K562 (cell line): ENCODE data around the gene SLC4A2. TPM values are rescaled to one million over a fixed set of nuclear protein-coding genes. Genes with fewer than 3 reads are reported as not detected.

Experiments
- ATF2 ChIP-seq: sonication (generic); formaldehyde crosslinking; IDR thresholded peaks from 2 replicates; pipeline ENCODE4 v1.8.1; 2022; ENCODE audit warnings: missing genetic modification reagents
- BRCA1 ChIP-seq, 2 experiments: fragments of 450-650 bp in 1 of 2; sonication (generic) in 1 of 2; formaldehyde crosslinking in 1 of 2; IDR thresholded peaks; 2 replicates each; pipeline versions ENCODE4 v1.5.0 to v1.6.1; 2017 to 2020; ENCODE audit warnings: mild to moderate bottlenecking in 1 of 2, missing genetic modification reagents in 1 of 2
- CHCHD3 ChIP-seq: fragments of 250-450 bp; sonication (Bioruptor Pico); IDR thresholded peaks from 2 replicates; pipeline ENCODE4 v2.1.2; 2022; ENCODE audit warnings: mild to moderate bottlenecking
- CHD2 ChIP-seq: IDR thresholded peaks from 2 replicates; pipeline ENCODE4 v1.6.1; 2011; ENCODE audit warnings: low read depth, low read length
- CHD4 ChIP-seq: fragments of 200-600 bp; sonication (generic); IDR thresholded peaks from 3 replicates; pipeline ENCODE4 v1.6.1; 2012; ENCODE audit warnings: low read depth, mild to moderate bottlenecking, mixed read lengths, low read length, inconsistent platforms; ENCODE audit not compliant: insufficient read depth, insufficient replicate concordance, poor library complexity, severe bottlenecking
- FOSL1 ChIP-seq: fragments of 200-800 bp; sonication (Bioruptor generic); conservative IDR thresholded peaks from 2 replicates; pipeline ENCODE4 v1.6.1; 2016; ENCODE audit warnings: missing genetic modification characterization, missing compliant biosample characterization
- GABPB1 ChIP-seq: sonication (generic); formaldehyde crosslinking; IDR thresholded peaks from 2 replicates; pipeline ENCODE4 v1.8.0; 2022; ENCODE audit warnings: mild to moderate bottlenecking, missing genetic modification reagents
- KAT2B ChIP-seq: IDR thresholded peaks from one replicate; pipeline ENCODE4 v1.6.1; 2012; ENCODE audit warnings: low read depth, mild to moderate bottlenecking, control low read depth, inconsistent platforms, low read length, moderate library complexity
- MCM7 ChIP-seq, 2 experiments: fragments of 450-650 bp; IDR thresholded peaks; 2 replicates each; pipeline ENCODE4 v1.6.1; 2016 to 2018
- NCOA2 ChIP-seq, 2 experiments: fragments of 450-650 bp; IDR thresholded peaks; 2 replicates each; pipeline ENCODE4 v1.6.1; 2018; ENCODE audit warnings: mild to moderate bottlenecking in 2 of 2, moderate library complexity in 1 of 2; ENCODE audit not compliant: partially characterized antibody in 2 of 2
- NCOA4 ChIP-seq: fragments of 450-650 bp; IDR thresholded peaks from 2 replicates; pipeline ENCODE4 v1.6.1; 2018; ENCODE audit warnings: mild to moderate bottlenecking; ENCODE audit not compliant: partially characterized antibody
- NR3C1 ChIP-seq: sonication (generic); formaldehyde crosslinking; IDR thresholded peaks from 2 replicates; pipeline ENCODE4 v1.8.1; 2022; ENCODE audit warnings: missing genetic modification reagents
- NUFIP1 ChIP-seq: fragments of 450-650 bp; IDR thresholded peaks from 2 replicates; pipeline ENCODE4 v1.6.1; 2018; ENCODE audit not compliant: partially characterized antibody
- RAD51 ChIP-seq: fragments of 450-650 bp; IDR thresholded peaks from 2 replicates; pipeline ENCODE4 v1.7.1; 2016; ENCODE audit warnings: low read depth, mild to moderate bottlenecking, borderline replicate concordance
- RFX1 ChIP-seq: fragments of 450-650 bp; IDR thresholded peaks from 2 replicates; pipeline ENCODE4 v1.6.1; 2016; ENCODE audit warnings: mild to moderate bottlenecking, moderate library complexity
- TAF1 ChIP-seq: IDR thresholded peaks from 2 replicates; pipeline ENCODE4 v1.6.1; 2011; ENCODE audit warnings: mild to moderate bottlenecking, low read length, moderate library complexity; ENCODE audit not compliant: insufficient read depth, control insufficient read depth, severe bottlenecking; ENCODE audit errors: extremely low read depth
- XRCC5 ChIP-seq: fragments of 200-400 bp; formaldehyde crosslinking; IDR thresholded peaks from 2 replicates; pipeline ENCODE4 v1.6.1; 2017; ENCODE audit warnings: low read depth, mild to moderate bottlenecking, low read length
- ZBTB49 ChIP-seq: sonication (generic); formaldehyde crosslinking; IDR thresholded peaks from 2 replicates; pipeline ENCODE4 v1.8.0; 2022; ENCODE audit warnings: missing genetic modification reagents, mild to moderate bottlenecking, borderline replicate concordance
- ZFX ChIP-seq: sonication (generic); formaldehyde crosslinking; IDR thresholded peaks from 2 replicates; pipeline ENCODE4 v1.8.0; 2022; ENCODE audit warnings: mild to moderate bottlenecking, missing genetic modification reagents, moderate library complexity
- ZNF263 ChIP-seq: sonication (generic); formaldehyde crosslinking; IDR thresholded peaks from 2 replicates; pipeline ENCODE4 v1.8.0; 2022; ENCODE audit warnings: mild to moderate bottlenecking, missing genetic modification reagents, borderline replicate concordance
- polyA plus RNA-seq, 8 experiments: library from polyadenylated mRNA; depleted of rRNA in 4 of 8; stranded (reverse) in 5 of 8; unstranded in 3 of 8; fragments of >200 nt; fragmentation: Nextera tagmentation in 2 of 8; fragmentation: Illumina TruSeq in 1 of 8; extraction: Ambion mirVana in 2 of 8; extraction: Trizol in 1 of 8; gene quantifications; 2 replicates each; pipeline versions ENCODE4 v1.2.1 to v1.2.3, GENCODE V29; 2011 to 2014; ENCODE audit warnings: inconsistent platforms in 1 of 8, missing spikeins in 1 of 8
- total RNA-seq, 7 experiments: library from RNA; depleted of rRNA in 6 of 7; stranded (reverse); fragments of >200 nt in 6 of 7; fragmentation: Illumina TruSeq in 2 of 7; extraction: Trizol in 2 of 7; gene quantifications; 2 replicates each; pipeline versions ENCODE4 v1.2.1 to v1.2.3, GENCODE V29; 2011 to 2021; ENCODE audit warnings: low replicate concordance in 1 of 7
- TF ChIP-seq, protein P1 (sequence below): sonication (generic); formaldehyde crosslinking; IDR thresholded peaks from 2 replicates; pipeline ENCODE4 v1.9.0; 2022; ENCODE audit warnings: mild to moderate bottlenecking, missing genetic modification reagents
- TF ChIP-seq, protein P2 (sequence below): fragments of 450-650 bp; IDR thresholded peaks from 2 replicates; pipeline ENCODE4 v1.6.1; 2016; ENCODE audit warnings: mild to moderate bottlenecking

Gene SLC4A2
- total and polyA plus RNA-seq, 9 of the 15 experiments (the other 6 are each of a cell fraction or from before 2014, with no cell fraction given), result 11.4 to 375 (median 130) TPM

GRCh38 chr7:151123822-151124464 lies 64.6 kb downstream of the SLC4A2 start (continued):
- TF ChIP-seq MCM7 (IDR thresholded peaks at IDR 0.05) (no peak), RAD51 (no peak), ZNF263 (no peak), RFX1 (no peak), NCOA2 (IDR thresholded peaks at IDR 0.05; ENCODE audit: partially characterized antibody in 2 of 2) (no peak), GABPB1 (CRISPR knock-in tag) (0 out of 2 replicates have a peak, but pooled peaks have one; percentile 33), CHCHD3 (CRISPR knock-in tag) (no peak), NR3C1 (CRISPR knock-in tag) (no peak), ATF2 (CRISPR knock-in tag) (no peak), XRCC5 (peak; percentile 79), BRCA1 (IDR thresholded peaks at IDR 0.05) (no peak), BRCA1 (CRISPR knock-in tag; IDR thresholded peaks at IDR 0.05) (no peak), NUFIP1 (no peak), FOSL1 (tag) (no peak), ZBTB49 (CRISPR knock-in tag) (no peak), CHD2 (no peak), TAF1 (no peak), KAT2B (peak; percentile 41), ZFX (CRISPR knock-in tag) (no peak), CHD4 (no peak), NCOA4 (no peak)
- TF ChIP-seq, protein P1, sequence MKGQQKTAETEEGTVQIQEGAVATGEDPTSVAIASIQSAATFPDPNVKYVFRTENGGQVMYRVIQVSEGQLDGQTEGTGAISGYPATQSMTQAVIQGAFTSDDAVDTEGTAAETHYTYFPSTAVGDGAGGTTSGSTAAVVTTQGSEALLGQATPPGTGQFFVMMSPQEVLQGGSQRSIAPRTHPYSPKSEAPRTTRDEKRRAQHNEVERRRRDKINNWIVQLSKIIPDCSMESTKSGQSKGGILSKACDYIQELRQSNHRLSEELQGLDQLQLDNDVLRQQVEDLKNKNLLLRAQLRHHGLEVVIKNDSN (CRISPR knock-in tag), result peak; percentile 22; the same call in 1 of the 2 replicates
- TF ChIP-seq, protein P2, sequence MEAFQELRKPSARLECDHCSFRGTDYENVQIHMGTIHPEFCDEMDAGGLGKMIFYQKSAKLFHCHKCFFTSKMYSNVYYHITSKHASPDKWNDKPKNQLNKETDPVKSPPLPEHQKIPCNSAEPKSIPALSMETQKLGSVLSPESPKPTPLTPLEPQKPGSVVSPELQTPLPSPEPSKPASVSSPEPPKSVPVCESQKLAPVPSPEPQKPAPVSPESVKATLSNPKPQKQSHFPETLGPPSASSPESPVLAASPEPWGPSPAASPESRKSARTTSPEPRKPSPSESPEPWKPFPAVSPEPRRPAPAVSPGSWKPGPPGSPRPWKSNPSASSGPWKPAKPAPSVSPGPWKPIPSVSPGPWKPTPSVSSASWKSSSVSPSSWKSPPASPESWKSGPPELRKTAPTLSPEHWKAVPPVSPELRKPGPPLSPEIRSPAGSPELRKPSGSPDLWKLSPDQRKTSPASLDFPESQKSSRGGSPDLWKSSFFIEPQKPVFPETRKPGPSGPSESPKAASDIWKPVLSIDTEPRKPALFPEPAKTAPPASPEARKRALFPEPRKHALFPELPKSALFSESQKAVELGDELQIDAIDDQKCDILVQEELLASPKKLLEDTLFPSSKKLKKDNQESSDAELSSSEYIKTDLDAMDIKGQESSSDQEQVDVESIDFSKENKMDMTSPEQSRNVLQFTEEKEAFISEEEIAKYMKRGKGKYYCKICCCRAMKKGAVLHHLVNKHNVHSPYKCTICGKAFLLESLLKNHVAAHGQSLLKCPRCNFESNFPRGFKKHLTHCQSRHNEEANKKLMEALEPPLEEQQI, result no peak
